GM18505 (cell line): ENCODE results near the gene CPNE1.

Experiments used
- ATAC-seq: cut with Tn5 transposase; IDR thresholded peaks from one replicate; pipeline ENCODE4 v1.9.1; 2021; ENCODE audit not compliant: unreplicated experiment
- POLR2A ChIP-seq: IDR thresholded peaks from 4 replicates; pipeline ENCODE4 v1.6.1; 2011; ENCODE audit warnings: borderline replicate concordance; ENCODE audit not compliant: insufficient read depth, insufficient read length; ENCODE audit errors: extremely low read depth

CPNE1 gene

DNA sequence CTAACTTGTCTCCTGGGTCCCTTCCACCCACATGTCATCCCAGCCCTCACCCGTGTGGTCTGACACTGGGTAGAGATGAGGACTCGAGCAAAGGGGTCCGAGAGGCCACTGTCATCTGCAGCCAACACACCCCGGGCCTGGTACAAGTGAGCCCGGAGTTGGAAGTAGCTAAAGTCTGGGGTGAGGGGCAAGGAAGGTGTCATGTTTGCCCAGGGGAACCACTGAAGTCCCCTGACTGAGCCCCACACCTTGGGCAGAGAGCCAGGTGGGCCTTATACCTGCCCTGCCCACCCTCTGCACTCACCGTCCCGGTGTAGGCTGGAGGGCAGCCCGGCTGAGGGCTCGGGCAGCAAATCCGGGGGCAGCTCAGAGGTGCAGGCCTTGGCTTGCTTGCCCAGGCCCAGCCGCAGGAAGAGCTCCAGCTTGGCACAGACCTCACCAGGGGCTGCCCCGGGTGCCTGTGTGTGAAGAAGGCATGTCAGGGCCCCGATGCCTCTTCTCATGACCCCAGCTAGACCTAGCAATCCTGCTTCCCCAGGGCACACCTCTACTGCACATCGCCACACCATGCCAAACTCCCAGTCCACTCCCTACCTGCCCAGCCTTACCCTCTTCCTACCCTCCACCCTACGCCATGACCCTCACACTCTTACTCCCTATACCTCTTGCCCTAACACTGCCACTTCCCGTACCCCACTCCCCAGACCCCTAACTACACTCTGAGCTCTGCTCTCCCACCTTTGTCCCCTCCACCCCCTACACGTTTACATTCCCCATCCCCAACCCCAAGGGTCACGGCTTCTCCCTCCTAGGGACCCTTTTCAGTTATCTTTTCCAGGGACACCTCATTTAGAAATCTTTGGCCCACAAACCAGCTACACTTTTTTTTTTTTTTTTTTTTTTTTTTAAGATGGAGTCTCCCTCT is 80.8 kb downstream of the CPNE1 start:
- no peak for TF ChIP-seq POLR2A

GRCh38 chr20:35582741-35583404 is 81.8 kb downstream of the CPNE1 start:
- TF ChIP-seq POLR2A: no peak
- ATAC-seq: no peak

More for the DNA sequence above, 80.8 kb downstream of the CPNE1 start:
- ATAC-seq: no peak

- TF ChIP-seq POLR2A: no peak
- no peak for ATAC-seq
Observed at GRCh38 chr20:35582131-35582530, 82.6 kb downstream of the CPNE1 start.

DNA sequence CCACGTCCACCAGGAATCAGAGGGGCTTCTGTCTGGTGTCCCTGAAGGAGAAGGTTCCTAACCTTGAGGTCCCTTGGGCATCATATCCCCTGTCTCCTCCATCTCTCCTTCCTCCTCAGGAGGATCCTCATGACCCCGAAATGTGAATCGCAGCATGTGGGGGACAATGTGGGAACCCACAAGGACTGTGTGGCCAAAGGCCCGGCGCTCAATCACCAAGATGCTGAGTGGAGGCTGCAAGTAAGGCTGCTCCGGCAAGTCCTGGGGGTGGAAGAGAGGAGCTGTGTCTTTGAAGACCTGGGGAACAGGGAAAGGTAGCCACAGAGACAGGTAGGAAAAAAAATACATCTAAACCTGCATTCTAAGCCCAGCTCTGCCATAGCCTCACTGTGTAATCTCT is 85.5 kb downstream of the CPNE1 start:
- no peak for ATAC-seq

GRCh38 chr20:35578469-35578868 is 86.2 kb downstream of the CPNE1 start:
- no peak for TF ChIP-seq POLR2A
- ATAC-seq: no peak

More for the DNA sequence above, 85.5 kb downstream of the CPNE1 start:
- no peak for TF ChIP-seq POLR2A

GRCh38 chr20:35576816-35577215 is 87.9 kb downstream of the CPNE1 start:
- no peak for TF ChIP-seq POLR2A
- ATAC-seq: no peak
